Measurements from ENCODE around the gene BORCS8. TPM values are rescaled to one million over a fixed set of nuclear protein-coding genes. Genes with fewer than 3 reads are reported as not detected.

BORCS8 gene
- total and polyA plus RNA-seq, 2 of the 13 experiments (the other 11 are each of a cell fraction or from before 2014, with no cell fraction given) = 9.6 to 13.3 TPM

DNA sequence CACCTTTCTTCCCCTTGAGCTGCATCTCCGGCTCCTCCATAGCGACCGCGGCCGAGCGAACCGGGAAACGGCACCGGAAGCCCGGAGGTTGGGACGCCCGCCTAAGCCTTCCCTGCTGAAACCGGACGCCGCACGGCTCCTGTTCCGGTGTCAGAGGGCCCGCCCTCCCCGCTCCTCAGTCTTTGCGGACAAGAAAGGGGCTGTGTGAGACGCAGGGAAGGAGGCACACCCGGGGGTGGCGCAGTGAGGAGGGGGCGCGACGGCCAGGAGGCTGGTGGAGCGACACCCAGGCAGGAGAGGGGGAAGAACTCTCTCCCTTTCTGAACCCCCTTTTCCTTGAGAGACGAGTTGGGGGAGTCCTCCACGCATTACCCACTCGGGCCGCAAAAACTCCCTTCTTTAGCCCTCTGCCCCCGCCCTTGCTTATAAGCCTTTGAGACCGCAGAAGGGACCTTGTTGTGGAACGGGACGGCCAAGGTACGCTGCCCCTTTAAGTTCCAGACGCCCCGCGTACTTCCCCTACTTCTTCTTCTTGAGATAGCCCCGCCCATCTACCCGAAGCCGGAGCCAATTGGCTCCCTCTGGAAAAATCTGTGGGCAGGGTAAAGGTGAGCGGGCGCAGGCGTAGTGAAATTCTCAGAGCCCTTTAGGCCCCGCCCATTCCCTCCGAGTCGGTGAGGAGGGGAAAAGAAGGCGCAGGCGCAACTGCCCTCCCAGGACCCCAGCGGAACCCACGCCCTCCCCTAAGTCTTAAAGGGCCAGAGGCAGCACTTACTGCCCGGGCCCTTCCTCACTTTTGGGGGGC, at the start of gene BORCS8, which contains the start of gene RFXANK (continued):
- TF ChIP-seq, protein P1, sequence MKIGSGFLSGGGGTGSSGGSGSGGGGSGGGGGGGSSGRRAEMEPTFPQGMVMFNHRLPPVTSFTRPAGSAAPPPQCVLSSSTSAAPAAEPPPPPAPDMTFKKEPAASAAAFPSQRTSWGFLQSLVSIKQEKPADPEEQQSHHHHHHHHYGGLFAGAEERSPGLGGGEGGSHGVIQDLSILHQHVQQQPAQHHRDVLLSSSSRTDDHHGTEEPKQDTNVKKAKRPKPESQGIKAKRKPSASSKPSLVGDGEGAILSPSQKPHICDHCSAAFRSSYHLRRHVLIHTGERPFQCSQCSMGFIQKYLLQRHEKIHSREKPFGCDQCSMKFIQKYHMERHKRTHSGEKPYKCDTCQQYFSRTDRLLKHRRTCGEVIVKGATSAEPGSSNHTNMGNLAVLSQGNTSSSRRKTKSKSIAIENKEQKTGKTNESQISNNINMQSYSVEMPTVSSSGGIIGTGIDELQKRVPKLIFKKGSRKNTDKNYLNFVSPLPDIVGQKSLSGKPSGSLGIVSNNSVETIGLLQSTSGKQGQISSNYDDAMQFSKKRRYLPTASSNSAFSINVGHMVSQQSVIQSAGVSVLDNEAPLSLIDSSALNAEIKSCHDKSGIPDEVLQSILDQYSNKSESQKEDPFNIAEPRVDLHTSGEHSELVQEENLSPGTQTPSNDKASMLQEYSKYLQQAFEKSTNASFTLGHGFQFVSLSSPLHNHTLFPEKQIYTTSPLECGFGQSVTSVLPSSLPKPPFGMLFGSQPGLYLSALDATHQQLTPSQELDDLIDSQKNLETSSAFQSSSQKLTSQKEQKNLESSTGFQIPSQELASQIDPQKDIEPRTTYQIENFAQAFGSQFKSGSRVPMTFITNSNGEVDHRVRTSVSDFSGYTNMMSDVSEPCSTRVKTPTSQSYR (CRISPR knock-in tag; IDR thresholded peaks at IDR 0.05; ENCODE audit: borderline replicate concordance) = 0 out of 2 replicates have a peak, but pooled peaks have one; percentile 23
- TF ChIP-seq ZBTB38 (CRISPR knock-in tag; IDR thresholded peaks at IDR 0.05) (peak; percentile 69; the same call in 1 of the 2 replicates), MXI1 (IDR thresholded peaks at IDR 0.05; ENCODE audit: borderline replicate concordance, low read depth, low read length) (peak; percentile 63; the same call in 2 of the 3 replicates), ZNF496 (CRISPR knock-in tag; IDR thresholded peaks at IDR 0.05; ENCODE audit: insufficient replicate concordance) (no peak), ZNF24 (IDR thresholded peaks at IDR 0.05) (0 out of 2 replicates have a peak, but pooled peaks have one; percentile 34), HOXA3 (CRISPR knock-in tag; IDR thresholded peaks at IDR 0.05) (peak; percentile 65), YEATS2 (CRISPR knock-in tag; IDR thresholded peaks at IDR 0.05; ENCODE audit: borderline replicate concordance) (peak; percentile 94), ZNF777 (CRISPR knock-in tag; IDR thresholded peaks at IDR 0.05) (peak; percentile 58; the same call in 1 of the 2 replicates), ZNF782 (CRISPR knock-in tag; IDR thresholded peaks at IDR 0.05; ENCODE audit: borderline replicate concordance) (0 out of 2 replicates have a peak, but pooled peaks have one; percentile 68), UBTF (CRISPR knock-in tag; IDR thresholded peaks at IDR 0.05) (peak; percentile 79), ZGPAT (CRISPR knock-in tag; IDR thresholded peaks at IDR 0.05) (peak; percentile 93), TAF15 (IDR thresholded peaks at IDR 0.05; ENCODE audit: low read depth, low read length, poor library complexity, severe bottlenecking) (no peak), SAP130 (CRISPR knock-in tag; IDR thresholded peaks at IDR 0.05; ENCODE audit: low read depth) (peak; percentile 96), ZFP91 (CRISPR knock-in tag; IDR thresholded peaks at IDR 0.05; ENCODE audit: borderline replicate concordance) (peak; percentile 100), ZNF660 (CRISPR knock-in tag; IDR thresholded peaks at IDR 0.05; ENCODE audit: borderline replicate concordance, low read depth) (0 out of 2 replicates have a peak, but pooled peaks have one; percentile 42), ZNF883 (CRISPR knock-in tag; IDR thresholded peaks at IDR 0.05; ENCODE audit: not compliant biosample characterization) (peak; percentile 61)
- TF ChIP-seq, protein P2, sequence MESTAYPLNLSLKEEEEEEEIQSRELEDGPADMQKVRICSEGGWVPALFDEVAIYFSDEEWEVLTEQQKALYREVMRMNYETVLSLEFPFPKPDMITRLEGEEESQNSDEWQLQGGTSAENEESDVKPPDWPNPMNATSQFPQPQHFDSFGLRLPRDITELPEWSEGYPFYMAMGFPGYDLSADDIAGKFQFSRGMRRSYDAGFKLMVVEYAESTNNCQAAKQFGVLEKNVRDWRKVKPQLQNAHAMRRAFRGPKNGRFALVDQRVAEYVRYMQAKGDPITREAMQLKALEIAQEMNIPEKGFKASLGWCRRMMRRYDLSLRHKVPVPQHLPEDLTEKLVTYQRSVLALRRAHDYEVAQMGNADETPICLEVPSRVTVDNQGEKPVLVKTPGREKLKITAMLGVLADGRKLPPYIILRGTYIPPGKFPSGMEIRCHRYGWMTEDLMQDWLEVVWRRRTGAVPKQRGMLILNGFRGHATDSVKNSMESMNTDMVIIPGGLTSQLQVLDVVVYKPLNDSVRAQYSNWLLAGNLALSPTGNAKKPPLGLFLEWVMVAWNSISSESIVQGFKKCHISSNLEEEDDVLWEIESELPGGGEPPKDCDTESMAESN (CRISPR knock-in tag; conservative IDR thresholded peaks at IDR 0.05) = peak; percentile 57; the same call in 1 of the 2 replicates
